ENCODE data around the gene PCK1. TPM values are rescaled to one million over a fixed set of nuclear protein-coding genes. Genes with fewer than 3 reads are reported as not detected.

Gene PCK1
- total RNA-seq, 1 experiment from 2014 or later, result 0.49 TPM

DNA sequence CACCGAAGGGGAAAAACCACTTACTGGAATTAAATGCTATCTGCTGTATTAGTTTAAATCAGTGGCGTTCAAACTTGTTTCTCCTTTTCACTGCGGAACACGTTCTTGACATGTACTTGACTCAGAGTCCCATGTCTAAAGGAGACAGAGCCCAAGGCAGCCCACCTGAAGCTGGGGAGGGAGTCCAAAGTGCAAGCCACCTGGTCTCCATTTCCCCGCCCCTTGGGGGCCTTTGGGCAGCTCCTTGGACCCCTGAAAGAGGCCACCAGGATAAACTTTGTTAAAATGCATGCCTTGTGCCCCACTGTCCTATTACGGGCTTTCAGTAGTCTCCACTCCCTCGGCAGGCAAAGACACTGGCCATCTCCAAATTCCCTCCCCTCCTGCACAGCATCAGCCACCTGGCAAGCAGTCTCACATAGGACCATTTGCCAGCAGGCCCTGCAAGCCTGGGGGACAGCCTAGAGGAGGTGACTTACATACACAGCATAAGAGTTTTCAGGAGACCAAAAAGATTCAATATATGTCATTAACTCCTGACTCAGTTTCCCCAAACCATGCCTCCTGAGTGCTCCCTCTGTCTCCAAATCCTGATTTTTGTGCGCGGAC is 6.7 kb downstream of the PCK1 start:
- no peak overlapping the region for H3K27ac ChIP-seq (ENCODE audit: low read depth, low read length)
- no peaks in the 10 kb centered on the region for H4K20me1 ChIP-seq (ENCODE audit: insufficient read depth)
- peaks cover 33% of the 10 kb centered on the region for H3K27me3 ChIP-seq (ENCODE audit: insufficient read depth, low read length)
- CTCF ChIA-PET, result interaction anchor here (1.0 kb wide), 1 partner anchor 69 kb away, joined by 3 read pairs; no protein-coding TSS in a partner anchor
- RAD21 ChIA-PET (ENCODE audit: low non-redundant PET in 1 of 2, low total read pairs in 2 of 2, uncharacterized antibody in 2 of 2, unreplicated experiment in 2 of 2), result no interaction called here
- H3K9ac ChIP-seq (ENCODE audit: low read length), result no peak overlapping the region
- no peak overlapping the region for H2AFZ ChIP-seq (ENCODE audit: low read depth, low read length, poor library complexity, severe bottlenecking)
- H3K4me1 ChIP-seq (ENCODE audit: control insufficient read depth in 1 of 2, insufficient read depth in 2 of 2, low read length in 2 of 2), result no peaks in the 10 kb centered on the region
- ATAC-seq (no peak), DNase-seq (ENCODE audit: low read depth, low spot score) (no peak)
- H3K36me3 ChIP-seq (ENCODE audit: control insufficient read depth in 1 of 2, insufficient read depth in 2 of 2, low read length in 2 of 2), result no peaks in the 10 kb centered on the region
- no TSS peak for BruUV-seq (replicated peaks)
- H3K9me3 ChIP-seq (ENCODE audit: control insufficient read depth in 1 of 2, insufficient read depth in 1 of 2, low read depth in 1 of 2, low read length in 2 of 2), result no peaks in the 10 kb centered on the region
- H3K4me3 ChIP-seq (replicated peaks in 1 of 2; ENCODE audit: low read depth in 1 of 2, low read length in 2 of 2), result no peak overlapping the region
- intact Hi-C loops (cut with micrococcal nuclease), result no loop called here
- no peaks in the 10 kb centered on the region for H3K9me2 ChIP-seq (ENCODE audit: insufficient read depth)
- TF ChIP-seq, protein P1, sequence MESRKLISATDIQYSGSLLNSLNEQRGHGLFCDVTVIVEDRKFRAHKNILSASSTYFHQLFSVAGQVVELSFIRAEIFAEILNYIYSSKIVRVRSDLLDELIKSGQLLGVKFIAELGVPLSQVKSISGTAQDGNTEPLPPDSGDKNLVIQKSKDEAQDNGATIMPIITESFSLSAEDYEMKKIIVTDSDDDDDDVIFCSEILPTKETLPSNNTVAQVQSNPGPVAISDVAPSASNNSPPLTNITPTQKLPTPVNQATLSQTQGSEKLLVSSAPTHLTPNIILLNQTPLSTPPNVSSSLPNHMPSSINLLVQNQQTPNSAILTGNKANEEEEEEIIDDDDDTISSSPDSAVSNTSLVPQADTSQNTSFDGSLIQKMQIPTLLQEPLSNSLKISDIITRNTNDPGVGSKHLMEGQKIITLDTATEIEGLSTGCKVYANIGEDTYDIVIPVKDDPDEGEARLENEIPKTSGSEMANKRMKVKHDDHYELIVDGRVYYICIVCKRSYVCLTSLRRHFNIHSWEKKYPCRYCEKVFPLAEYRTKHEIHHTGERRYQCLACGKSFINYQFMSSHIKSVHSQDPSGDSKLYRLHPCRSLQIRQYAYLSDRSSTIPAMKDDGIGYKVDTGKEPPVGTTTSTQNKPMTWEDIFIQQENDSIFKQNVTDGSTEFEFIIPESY (IDR thresholded peaks at IDR 0.05; ENCODE audit: extremely low read depth, insufficient replicate concordance, low read length), result no peak
- TF ChIP-seq POLR2AphosphoS5 (IDR thresholded peaks at IDR 0.05; ENCODE audit: low read depth, low read length) (no peak), SRF (IDR thresholded peaks at IDR 0.05; ENCODE audit: low read depth) (no peak), CEBPB (IDR thresholded peaks at IDR 0.05; ENCODE audit: low read depth) (no peak), EZH2 (IDR thresholded peaks at IDR 0.05) (no peak), EZH2phosphoT487 (IDR thresholded peaks at IDR 0.05; ENCODE audit: borderline replicate concordance) (no peak), EGR1 (IDR thresholded peaks at IDR 0.05; ENCODE audit: low read depth) (no peak), ZFX (IDR thresholded peaks at IDR 0.05) (no peak), YY1 (IDR thresholded peaks at IDR 0.05; ENCODE audit: extremely low read depth, insufficient replicate concordance, low read depth, low read length) (no peak)
- H3K79me2 ChIP-seq (ENCODE audit: insufficient read depth, low read length), result no peaks in the 10 kb centered on the region
- POLR2A ChIA-PET, result no interaction called here
- no peak overlapping the region for H3K4me2 ChIP-seq (ENCODE audit: low read length)

Measured in HCT116 (cell line).